GM13977 (cell line): ENCODE results near the gene ALK.

ENCODE experiments used
- DNase-seq: peaks from one replicate; pipeline ENCODE4 v3.0.0; 2012; ENCODE audit warnings: low spot score
- in situ Hi-C: fragments of 300-500 bp; cut with MboI; formaldehyde crosslinking; loops from one replicate; pipeline ENCODE4 v1.12.0; 2022; ENCODE audit warnings: low sequenced_read_pairs, low pct_unique_long_range_greater_than_20kb, mixed read lengths, inconsistent platforms; ENCODE audit not compliant: unreplicated experiment
- TF ChIP-seq, protein P1 (sequence below): IDR thresholded peaks from 2 replicates; pipeline ENCODE4 v1.5.1; 2012; ENCODE audit warnings: mild to moderate bottlenecking, control low read depth; ENCODE audit not compliant: insufficient read depth; ENCODE audit errors: extremely low read depth, missing control alignments

ALK gene

DNA sequence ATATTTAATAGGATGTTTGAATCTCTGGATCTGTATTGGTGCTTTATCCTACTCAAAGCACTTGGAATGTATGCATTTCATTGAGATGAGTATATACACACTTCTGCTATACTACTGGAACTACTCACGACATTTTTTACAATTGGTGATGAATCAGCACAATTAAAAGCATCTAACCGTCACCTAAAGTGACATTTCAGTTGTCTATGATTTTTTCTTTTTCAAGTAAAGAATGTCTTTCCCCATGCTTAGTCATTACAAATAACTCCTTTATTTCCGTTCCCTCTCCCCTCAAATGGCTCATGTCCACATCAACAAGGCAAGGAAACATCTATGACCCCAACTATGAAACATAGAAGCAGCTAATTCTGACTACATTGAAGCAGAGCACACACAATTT is 728.9 kb downstream of the ALK start:
- TF ChIP-seq, protein P1, sequence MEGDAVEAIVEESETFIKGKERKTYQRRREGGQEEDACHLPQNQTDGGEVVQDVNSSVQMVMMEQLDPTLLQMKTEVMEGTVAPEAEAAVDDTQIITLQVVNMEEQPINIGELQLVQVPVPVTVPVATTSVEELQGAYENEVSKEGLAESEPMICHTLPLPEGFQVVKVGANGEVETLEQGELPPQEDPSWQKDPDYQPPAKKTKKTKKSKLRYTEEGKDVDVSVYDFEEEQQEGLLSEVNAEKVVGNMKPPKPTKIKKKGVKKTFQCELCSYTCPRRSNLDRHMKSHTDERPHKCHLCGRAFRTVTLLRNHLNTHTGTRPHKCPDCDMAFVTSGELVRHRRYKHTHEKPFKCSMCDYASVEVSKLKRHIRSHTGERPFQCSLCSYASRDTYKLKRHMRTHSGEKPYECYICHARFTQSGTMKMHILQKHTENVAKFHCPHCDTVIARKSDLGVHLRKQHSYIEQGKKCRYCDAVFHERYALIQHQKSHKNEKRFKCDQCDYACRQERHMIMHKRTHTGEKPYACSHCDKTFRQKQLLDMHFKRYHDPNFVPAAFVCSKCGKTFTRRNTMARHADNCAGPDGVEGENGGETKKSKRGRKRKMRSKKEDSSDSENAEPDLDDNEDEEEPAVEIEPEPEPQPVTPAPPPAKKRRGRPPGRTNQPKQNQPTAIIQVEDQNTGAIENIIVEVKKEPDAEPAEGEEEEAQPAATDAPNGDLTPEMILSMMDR, result no peak
- no peak for DNase-seq
- in situ Hi-C loops, result no loop called here

DNA sequence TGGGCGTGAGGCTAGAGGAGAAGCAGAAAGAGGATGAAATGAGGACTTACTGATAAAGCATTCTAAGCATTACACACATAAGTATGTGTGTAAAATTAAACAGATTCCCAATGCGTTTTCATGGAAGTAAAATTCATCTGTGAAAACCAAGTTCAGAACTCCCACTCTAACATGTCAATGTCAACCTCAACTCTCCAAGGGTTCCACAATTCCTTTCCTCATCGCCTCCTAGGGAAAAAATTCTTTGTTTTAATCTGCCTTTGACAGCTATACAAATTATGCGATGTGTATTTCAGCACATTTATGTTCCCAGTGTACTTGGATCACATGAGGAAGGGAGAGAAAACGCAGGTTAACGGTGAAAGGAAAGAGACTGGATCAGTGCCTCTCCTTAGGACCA is 729.6 kb downstream of the ALK start:
- in situ Hi-C loops, result no loop called here
- no peak for DNase-seq
- TF ChIP-seq, protein P1, result no peak

DNA sequence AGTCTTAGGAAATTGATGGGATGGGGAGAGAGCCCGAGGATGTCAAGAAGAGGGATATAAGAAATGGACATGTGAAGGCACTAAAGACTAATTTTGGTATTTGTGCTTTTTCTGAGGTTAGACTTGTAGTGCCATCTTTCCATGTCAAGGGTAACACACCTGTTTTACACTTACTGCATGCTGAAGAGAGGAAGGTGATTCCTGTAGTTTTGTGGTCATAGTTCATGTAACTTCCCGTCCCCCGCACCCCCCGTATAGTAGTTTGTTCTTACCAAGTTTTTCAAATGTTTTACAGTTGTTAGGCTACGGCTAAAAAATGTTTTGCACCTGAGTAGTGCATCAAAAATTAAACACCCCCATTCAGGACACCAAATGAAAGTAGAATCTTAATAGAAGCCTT is 732.3 kb downstream of the ALK start:
- no peak for DNase-seq
- in situ Hi-C loops, result no loop called here
- TF ChIP-seq, protein P1, result no peak

DNA sequence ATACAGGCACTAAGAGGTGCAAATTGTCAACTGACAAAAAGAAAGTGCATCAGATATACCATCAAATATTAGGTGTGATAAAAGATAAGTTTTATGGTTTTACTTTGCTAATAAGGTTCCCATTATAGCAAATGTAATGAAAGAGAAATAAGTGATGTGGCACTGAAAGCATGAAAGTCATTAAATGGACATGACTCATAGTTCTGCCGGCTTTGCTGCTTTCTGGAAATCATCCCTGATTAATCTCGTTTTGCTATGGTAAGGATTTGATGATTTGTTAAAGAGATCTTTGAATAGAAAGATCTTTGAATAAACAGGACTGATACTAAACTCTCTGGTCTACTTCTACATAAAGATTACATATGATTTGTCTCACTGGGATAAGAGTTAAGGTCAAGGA is 733.5 kb downstream of the ALK start:
- TF ChIP-seq, protein P1, result no peak
- in situ Hi-C loops, result no loop called here
- no peak for DNase-seq

DNA sequence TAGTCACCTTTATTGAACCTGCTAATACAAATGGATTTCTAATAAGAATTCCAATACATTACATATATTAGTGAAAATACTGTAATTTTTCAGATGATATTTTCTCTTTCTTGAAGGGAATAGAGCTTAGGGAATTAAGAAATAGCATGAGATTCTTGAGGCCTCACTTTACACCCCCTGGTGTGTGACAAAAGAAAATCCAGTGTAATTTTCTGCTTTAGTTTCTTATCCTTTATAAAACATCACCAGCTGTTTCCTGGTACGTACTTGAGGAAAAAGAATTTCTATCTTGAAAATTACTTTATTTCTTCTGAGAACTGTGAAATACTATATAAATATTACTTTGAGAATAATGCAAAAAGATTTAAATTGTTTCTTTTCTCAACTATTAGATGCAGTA is 734.6 kb downstream of the ALK start:
- no peak for DNase-seq
- TF ChIP-seq, protein P1, result no peak
- in situ Hi-C loops, result no loop called here

DNA sequence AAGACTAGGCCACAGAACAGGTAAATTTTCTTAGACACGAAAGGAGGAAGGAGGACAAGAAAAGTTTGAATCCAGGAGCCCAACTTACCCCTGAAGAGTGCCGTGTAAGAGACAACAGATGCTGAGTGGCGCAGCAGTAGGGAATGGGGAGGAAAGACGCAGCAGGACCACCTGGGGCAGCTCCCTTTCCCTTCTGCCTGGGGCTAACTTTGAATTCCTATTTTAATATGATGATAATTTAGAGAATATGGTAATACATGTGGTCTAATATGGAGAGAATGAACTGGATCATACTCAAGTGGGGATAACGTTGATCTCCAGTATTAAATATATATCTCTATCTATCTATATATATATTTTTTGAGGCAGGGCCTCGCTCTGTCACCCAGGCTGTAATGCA is 736.9 kb downstream of the ALK start:
- no peak for DNase-seq
- in situ Hi-C loops, result no loop called here
- TF ChIP-seq, protein P1, result no peak

DNA sequence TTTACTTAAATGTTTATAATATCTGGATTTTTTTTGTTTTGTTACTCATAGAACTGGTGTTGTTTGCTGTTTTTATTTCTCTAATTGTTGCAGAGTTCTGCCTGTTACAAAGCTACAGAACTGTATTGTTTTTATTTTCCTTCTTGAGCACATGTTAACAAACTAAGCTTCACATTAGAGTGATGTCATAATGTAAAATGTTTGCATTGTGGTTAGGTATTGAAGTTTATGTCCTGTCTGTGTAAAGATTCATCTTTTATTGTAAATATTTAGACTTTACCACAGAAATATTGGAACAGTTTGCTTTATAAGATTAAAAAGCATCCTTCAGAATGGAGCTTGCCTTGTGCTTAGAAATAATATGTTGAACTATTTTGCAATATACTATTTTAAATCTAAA is 738.5 kb downstream of the ALK start:
- TF ChIP-seq, protein P1, result no peak
- no peak for DNase-seq
- in situ Hi-C loops, result no loop called here
